Right atrium auricular region (tissue), 2 donors: ENCODE results near the gene NAA80. TPM values are rescaled to one million over a fixed set of nuclear protein-coding genes. Genes with fewer than 3 reads are reported as not detected.

ENCODE experiments used
- DNase-seq: peaks from one replicate; pipeline ENCODE4 v3.0.0-alpha.2; 2019; ENCODE audit warnings: low spot score
- H3K27ac ChIP-seq, 2 donors: fragments of 200-600 bp; sonication (generic); 1 replicate in 1 of 2; 2 replicates in 1 of 2; pipeline ENCODE4 v1.5.1; 2016 to 2019
- H3K27me3 ChIP-seq, 2 donors: fragments of 200-600 bp; sonication (generic); one replicate each; pipeline versions ENCODE4 v1.5.1 to v1.6.0; 2017 to 2019
- H3K36me3 ChIP-seq: fragments of 200-600 bp; sonication (generic); one replicate; pipeline ENCODE4 v1.5.1; 2016
- H3K4me1 ChIP-seq, 2 donors: fragments of 200-600 bp; sonication (generic); one replicate each; pipeline versions ENCODE4 v1.5.1 to v1.6.0; 2017 to 2019
- H3K4me3 ChIP-seq, 2 donors: fragments of 200-600 bp; sonication (generic); 1 replicate in 1 of 2; 2 replicates in 1 of 2; pipeline ENCODE4 v1.5.1; 2017 to 2019; ENCODE audit warnings: mild to moderate bottlenecking in 1 of 2, moderate library complexity in 1 of 2
- H3K9me3 ChIP-seq, 2 donors: fragments of 200-600 bp; sonication (generic); one replicate each; pipeline ENCODE4 v1.5.1; 2019
- CTCF ChIP-seq, 2 donors: fragments of 200-600 bp; sonication (generic); IDR thresholded peaks; one replicate each; pipeline ENCODE4 v1.5.1; 2019; ENCODE audit warnings: antibody characterized with exemption in 2 of 2
- total RNA-seq, 2 donors: library from RNA; depleted of rRNA; stranded (reverse); fragments of >200 nt; gene quantifications; one replicate each; pipeline ENCODE4 v1.1.0, GENCODE V29; 2016

The NAA80 gene, protein sequence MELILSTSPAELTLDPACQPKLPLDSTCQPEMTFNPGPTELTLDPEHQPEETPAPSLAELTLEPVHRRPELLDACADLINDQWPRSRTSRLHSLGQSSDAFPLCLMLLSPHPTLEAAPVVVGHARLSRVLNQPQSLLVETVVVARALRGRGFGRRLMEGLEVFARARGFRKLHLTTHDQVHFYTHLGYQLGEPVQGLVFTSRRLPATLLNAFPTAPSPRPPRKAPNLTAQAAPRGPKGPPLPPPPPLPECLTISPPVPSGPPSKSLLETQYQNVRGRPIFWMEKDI
- 10 to 100 TPM in 1 of 2 donors, 1 to 10 TPM in 1; 9.0 to 10.7 TPM for total RNA-seq

DNA sequence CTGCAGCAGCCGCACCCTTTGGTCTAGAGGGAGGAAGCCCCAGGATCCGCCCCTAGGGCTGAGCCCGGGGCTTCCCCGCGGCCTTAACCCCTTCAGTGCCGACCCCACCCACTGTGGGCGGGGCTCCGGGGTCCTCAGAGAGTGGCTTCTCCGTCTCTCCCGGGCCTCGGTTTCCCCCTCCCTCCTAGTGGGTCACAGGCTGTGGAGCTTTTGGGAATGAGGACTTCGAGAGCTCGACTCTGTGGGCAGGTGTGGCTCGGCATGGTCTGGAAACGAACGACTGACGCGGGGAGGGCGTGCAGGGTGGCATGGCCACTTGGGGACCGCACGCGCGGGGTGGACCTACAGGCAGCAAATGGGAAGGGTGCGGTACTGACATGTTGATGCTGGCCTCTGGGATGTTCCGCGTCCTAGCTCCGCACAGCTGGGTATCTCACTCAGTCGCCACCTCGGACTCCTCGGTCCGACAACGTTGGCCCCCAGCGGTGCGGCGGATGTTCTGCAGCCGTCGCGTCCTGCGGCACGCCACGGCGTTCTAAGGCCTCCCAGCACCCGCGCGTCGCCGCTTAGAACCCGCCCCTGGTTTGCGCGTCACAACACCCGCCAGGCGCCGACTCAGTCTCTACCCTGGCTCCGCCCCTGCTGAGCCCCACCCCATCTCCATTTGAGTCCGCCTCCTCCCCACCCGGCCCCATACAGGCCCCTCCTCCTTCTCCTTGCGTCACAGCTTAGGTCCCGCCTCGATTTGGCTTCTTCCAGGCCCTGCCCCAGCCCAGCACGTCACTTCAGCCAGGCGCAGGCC is at the start of gene NAA80, which contains the start of gene HYAL3:
NAA80 (minus strand) TSS at position 570 of the 802 bp plus-strand sequence. CDS start 1,942 bp downstream, outside the sequence.
HYAL3 (minus strand) TSS at position 570 of the 802 bp plus-strand sequence. CDS start 3,803 bp downstream, outside the sequence.
- peak within 1 kb of the TSS; percentile 39 to 65 for H3K4me3 ChIP-seq
- H3K27me3 ChIP-seq, result no peaks in the 10 kb centered on the region
- no peaks in the 10 kb centered on the region for H3K36me3 ChIP-seq
- no peaks in the 10 kb centered on the region for H3K9me3 ChIP-seq
- peak in 1 of 2 donors; percentile 41 for TF ChIP-seq CTCF (IDR thresholded peaks at IDR 0.05)
- DNase-seq, result peak; percentile 100
- peaks cover 0 to 50% of the 10 kb centered on the region in 2 donors for H3K4me1 ChIP-seq
- H3K27ac ChIP-seq, result peak within 1 kb of the TSS; percentile 89 to 90

DNA sequence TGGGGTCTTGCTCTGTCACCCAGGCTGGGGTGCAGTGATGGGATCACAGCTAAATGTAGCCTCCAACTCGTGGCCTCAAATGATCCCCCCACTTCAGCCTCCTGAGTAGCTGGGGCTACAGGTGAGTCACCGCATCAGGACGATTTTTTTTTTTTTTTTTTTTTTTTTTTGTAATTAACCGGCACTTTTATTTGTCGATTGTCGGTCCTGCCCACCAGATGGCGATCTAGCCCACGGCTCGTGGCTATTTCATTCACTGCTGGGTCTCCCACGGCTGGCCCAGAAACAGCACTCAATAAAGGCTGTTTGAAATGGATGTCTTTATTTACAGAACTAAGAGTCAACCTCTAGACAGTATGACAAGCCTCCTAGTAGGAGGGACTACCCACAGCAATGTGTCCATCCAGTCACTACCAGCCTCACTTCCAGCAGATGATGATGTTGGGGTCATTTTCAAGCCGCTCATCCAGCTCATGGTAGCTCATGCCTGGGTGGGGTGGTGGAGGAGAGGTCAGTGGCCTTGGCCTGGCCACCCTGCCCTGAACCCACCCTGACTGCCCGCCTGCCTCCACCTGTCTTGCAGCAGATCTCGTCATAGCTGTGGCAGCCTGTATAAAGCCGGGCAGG is 48.1 kb upstream of the NAA80 start:
- peak; percentile 43 to 62 for TF ChIP-seq CTCF (IDR thresholded peaks at IDR 0.05)
- Histone ChIP-seq H3K27ac (no peak overlapping the region), H3K4me1 (peaks cover 0 to 40% of the 10 kb centered on the region in 2 donors), H3K36me3 (peaks cover 12% of the 10 kb centered on the region), H3K27me3 (no peaks in the 10 kb centered on the region), H3K9me3 (no peaks in the 10 kb centered on the region), H3K4me3 (no peak overlapping the region)
- peak; percentile 72 for DNase-seq

- TF ChIP-seq CTCF (IDR thresholded peaks at IDR 0.05), result no peak
- DNase-seq, result peak; percentile 76
- peak within 1 kb of the TSS; percentile 33 to 39 for H3K4me3 ChIP-seq
- H3K27ac ChIP-seq, result peak within 1 kb of the TSS in 1 of 2 donors; percentile 27
- H3K36me3 ChIP-seq, result peaks cover 12% of the 10 kb centered on the region
- H3K4me1 ChIP-seq, result peaks cover 0 to 38% of the 10 kb centered on the region in 2 donors
- no peaks in the 10 kb centered on the region for H3K27me3 ChIP-seq
- H3K9me3 ChIP-seq, result no peaks in the 10 kb centered on the region
Observed at GRCh38 chr3:50345586-50346234, 46.5 kb upstream of the NAA80 start, which contains the start of gene ZMYND10. Gene ZMYND10, minus strand, starts transcription at chr3:50345732. Its CDS starts 153 bp downstream, at chr3:50345579.

- TF ChIP-seq CTCF (IDR thresholded peaks at IDR 0.05), result no peak
Observed at GRCh38 chr3:50345008-50345407, 45.8 kb upstream of the NAA80 start.

More at GRCh38 chr3:50345008-50345407, 45.8 kb upstream of the NAA80 start:
- Histone ChIP-seq H3K4me3 (peak overlapping the region in 1 of 2 donors; percentile 39), H3K27me3 (no peaks in the 10 kb centered on the region), H3K9me3 (no peaks in the 10 kb centered on the region), H3K27ac (no peak overlapping the region), H3K36me3 (peaks cover 12% of the 10 kb centered on the region), H3K4me1 (peaks cover 0 to 40% of the 10 kb centered on the region in 2 donors)
- DNase-seq, result no peak
